ENCODE measurements around the gene CDCA7. TPM values are rescaled to one million over a fixed set of nuclear protein-coding genes. Genes with fewer than 3 reads are reported as not detected.

The CDCA7 gene
- total RNA-seq, 2 donors from 2014 or later: 3.1 to 3.6 TPM

DNA sequence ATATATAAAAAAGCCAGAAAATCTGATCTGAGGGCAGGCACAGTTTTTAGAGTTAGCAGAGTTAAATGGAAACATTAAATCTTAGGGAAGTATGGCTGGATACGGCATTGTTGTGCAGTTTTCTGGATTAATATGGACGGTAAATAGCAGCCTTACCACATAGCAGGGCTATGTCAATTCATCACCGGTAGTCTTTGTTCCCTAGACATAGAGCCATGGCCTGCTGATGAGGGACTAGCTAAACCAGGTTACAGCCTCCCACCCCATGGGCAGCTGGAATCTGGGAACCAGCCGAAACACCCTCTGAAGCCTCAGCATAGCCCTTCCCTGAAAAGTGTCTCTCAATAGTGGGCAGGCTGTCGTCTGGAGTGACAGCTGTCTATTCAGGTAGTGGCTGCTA is 32.4 kb downstream of the CDCA7 start:
- WGBS, 2 donors: 72 to 90% methylated on average over 5 of the region's 5 CpGs
- Histone ChIP-seq H3K4me1 (no peaks in the 10 kb centered on the region), H3K27ac (no peak overlapping the region), H3K4me3 (no peak overlapping the region), H3K36me3 (replicated peaks in 1 of 2; ENCODE audit: insufficient read depth in 1 of 2, low read depth in 2 of 2) (no peaks in the 10 kb centered on the region), H3K27me3 (no peaks in the 10 kb centered on the region), H3K9me3 (no peaks in the 10 kb centered on the region)
- TF ChIP-seq POLR2A (IDR thresholded peaks at IDR 0.05): no peak
- TF ChIP-seq, protein P1, sequence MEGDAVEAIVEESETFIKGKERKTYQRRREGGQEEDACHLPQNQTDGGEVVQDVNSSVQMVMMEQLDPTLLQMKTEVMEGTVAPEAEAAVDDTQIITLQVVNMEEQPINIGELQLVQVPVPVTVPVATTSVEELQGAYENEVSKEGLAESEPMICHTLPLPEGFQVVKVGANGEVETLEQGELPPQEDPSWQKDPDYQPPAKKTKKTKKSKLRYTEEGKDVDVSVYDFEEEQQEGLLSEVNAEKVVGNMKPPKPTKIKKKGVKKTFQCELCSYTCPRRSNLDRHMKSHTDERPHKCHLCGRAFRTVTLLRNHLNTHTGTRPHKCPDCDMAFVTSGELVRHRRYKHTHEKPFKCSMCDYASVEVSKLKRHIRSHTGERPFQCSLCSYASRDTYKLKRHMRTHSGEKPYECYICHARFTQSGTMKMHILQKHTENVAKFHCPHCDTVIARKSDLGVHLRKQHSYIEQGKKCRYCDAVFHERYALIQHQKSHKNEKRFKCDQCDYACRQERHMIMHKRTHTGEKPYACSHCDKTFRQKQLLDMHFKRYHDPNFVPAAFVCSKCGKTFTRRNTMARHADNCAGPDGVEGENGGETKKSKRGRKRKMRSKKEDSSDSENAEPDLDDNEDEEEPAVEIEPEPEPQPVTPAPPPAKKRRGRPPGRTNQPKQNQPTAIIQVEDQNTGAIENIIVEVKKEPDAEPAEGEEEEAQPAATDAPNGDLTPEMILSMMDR (IDR thresholded peaks at IDR 0.05): no peak
- no peak for ATAC-seq
- intact Hi-C loops (cut with DNase I): no loop called here
- no peak for DNase-seq

DNA sequence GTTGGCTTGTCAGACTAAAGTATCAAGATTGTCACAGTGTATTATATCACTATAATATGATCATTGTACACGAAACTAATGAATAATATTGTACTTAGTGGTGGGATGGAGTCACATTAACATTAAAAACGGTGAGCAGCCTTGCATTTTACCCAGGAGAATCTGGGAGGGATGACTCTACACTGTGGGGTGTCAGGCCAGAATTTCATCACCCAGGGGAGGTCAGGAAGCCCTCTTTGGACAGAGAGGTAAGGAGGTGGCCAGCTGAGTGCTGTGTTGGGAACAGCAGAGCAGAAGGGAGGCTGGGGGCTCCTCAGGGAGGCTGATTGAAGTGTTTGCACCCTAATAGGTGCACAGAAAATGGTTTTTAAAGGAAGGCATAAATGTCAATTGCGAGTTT is 33.0 kb downstream of the CDCA7 start:
- no peaks in the 10 kb centered on the region for H3K27me3 ChIP-seq
- no peak for DNase-seq

DNA sequence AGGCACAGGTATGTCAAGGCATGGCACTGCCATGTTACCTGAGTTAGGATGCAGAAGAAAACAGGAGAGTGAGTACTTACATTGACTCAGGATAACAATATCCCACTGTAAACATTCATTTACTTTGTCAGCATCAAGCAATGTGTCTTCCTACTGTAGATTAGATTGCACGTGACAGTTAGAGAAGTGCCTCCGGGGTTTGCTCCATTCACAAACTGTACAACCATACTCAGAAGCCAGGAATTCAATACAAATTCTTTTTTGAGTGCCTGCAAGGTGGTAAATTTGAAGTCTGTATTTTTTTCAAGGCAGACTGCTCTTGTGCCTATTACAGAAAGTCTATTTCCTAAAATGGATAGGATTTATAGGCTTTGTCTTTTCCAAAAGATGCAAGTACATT is 34.1 kb downstream of the CDCA7 start:
- WGBS, 2 donors: 84 to 86% methylated on average over 2 of the region's 2 CpGs
- Histone ChIP-seq H3K9me3 (no peaks in the 10 kb centered on the region), H3K4me3 (no peak overlapping the region), H3K27ac (no peak overlapping the region), H3K4me1 (no peaks in the 10 kb centered on the region), H3K27me3 (no peaks in the 10 kb centered on the region), H3K36me3 (replicated peaks in 1 of 2; ENCODE audit: insufficient read depth in 1 of 2, low read depth in 2 of 2) (no peaks in the 10 kb centered on the region)
- no peak for ATAC-seq
- TF ChIP-seq, protein P1 (IDR thresholded peaks at IDR 0.05): no peak
- TF ChIP-seq POLR2A (IDR thresholded peaks at IDR 0.05): no peak
- no peak for DNase-seq
- intact Hi-C loops (cut with DNase I): no loop called here

More for the DNA sequence above, 33.0 kb downstream of the CDCA7 start:
- TF ChIP-seq, protein P1 (IDR thresholded peaks at IDR 0.05): no peak
- TF ChIP-seq POLR2A (IDR thresholded peaks at IDR 0.05): no peak
- ATAC-seq: no peak
- Histone ChIP-seq H3K36me3 (replicated peaks in 1 of 2; ENCODE audit: insufficient read depth in 1 of 2, low read depth in 2 of 2) (no peaks in the 10 kb centered on the region), H3K9me3 (no peaks in the 10 kb centered on the region), H3K4me1 (no peaks in the 10 kb centered on the region), H3K4me3 (no peak overlapping the region), H3K27ac (no peak overlapping the region)
- intact Hi-C loops (cut with DNase I): no loop called here
- WGBS, 2 donors: 64 to 65% methylated on average over 3 of the region's 3 CpGs

DNA sequence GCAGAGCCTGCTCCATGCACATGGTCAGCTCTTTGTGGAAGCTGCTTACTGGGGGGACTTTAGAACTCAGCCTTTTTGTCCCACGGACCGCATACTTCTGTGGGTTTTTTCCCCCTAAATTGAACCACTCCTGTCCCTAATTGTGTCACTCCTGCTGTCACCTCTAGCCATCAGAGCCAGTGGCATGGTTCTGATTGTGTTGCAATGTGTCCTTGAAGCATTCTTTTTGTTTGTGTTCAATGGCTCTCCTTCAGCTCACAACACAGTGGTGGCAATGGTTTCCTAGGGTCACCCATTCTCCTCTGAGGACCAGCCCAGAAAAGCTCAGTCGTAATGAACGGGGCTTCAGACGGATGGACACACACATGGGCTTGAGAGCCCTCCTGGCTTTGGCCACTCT is 35.4 kb downstream of the CDCA7 start:
- no peak for TF ChIP-seq POLR2A (IDR thresholded peaks at IDR 0.05)
- TF ChIP-seq, protein P1 (IDR thresholded peaks at IDR 0.05): no peak

DNA sequence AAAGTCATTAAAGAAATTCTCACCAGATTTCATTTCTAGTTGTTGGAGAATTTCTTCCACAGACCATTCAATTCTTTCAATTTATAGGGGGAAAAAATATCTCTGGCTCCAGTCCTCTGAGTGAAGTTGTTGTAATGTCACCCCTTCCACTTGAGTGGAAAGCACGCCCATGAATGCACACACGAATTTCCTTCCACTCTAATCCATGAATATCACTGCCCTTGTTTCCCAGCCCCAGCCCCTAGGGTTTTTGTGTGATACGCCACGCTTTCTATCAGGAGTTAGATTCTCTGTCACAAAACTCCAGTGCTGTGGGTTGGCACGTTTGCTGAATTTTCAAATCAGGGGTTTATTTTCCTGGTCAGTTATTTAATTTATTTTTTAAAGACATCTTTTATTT is 38.1 kb downstream of the CDCA7 start:
- no peaks in the 10 kb centered on the region for H3K9me3 ChIP-seq
- intact Hi-C loops (cut with DNase I): no loop called here
- no peak for ATAC-seq
- H3K36me3 ChIP-seq (replicated peaks in 1 of 2; ENCODE audit: insufficient read depth in 1 of 2, low read depth in 2 of 2): no peaks in the 10 kb centered on the region
- no peaks in the 10 kb centered on the region for H3K4me1 ChIP-seq
- no peak overlapping the region for H3K4me3 ChIP-seq
- no peak for TF ChIP-seq POLR2A (IDR thresholded peaks at IDR 0.05)
- TF ChIP-seq, protein P1 (IDR thresholded peaks at IDR 0.05): no peak
- WGBS, 2 donors: 70 to 90% methylated on average over 5 of the region's 5 CpGs
- peaks cover 0 to 3% of the 10 kb centered on the region in 2 donors for H3K27me3 ChIP-seq
- no peak for DNase-seq
- no peak overlapping the region for H3K27ac ChIP-seq

More for the DNA sequence above, 35.4 kb downstream of the CDCA7 start:
- no peaks in the 10 kb centered on the region for H3K36me3 ChIP-seq (replicated peaks in 1 of 2; ENCODE audit: insufficient read depth in 1 of 2, low read depth in 2 of 2)
- no peak overlapping the region for H3K4me3 ChIP-seq
- 88 to 91% methylated on average over 5 of the region's 5 CpGs for WGBS, 2 donors
- H3K27ac ChIP-seq: no peak overlapping the region
- H3K9me3 ChIP-seq: no peaks in the 10 kb centered on the region
- intact Hi-C loops (cut with DNase I): no loop called here
- ATAC-seq: no peak
- no peaks in the 10 kb centered on the region for H3K4me1 ChIP-seq
- DNase-seq: no peak
- H3K27me3 ChIP-seq: peaks cover 0 to 2% of the 10 kb centered on the region in 2 donors
